Thyroid gland (tissue), 4 donors: Measurements from ENCODE around the gene RNF111. TPM values are rescaled to one million over a fixed set of nuclear protein-coding genes. Genes with fewer than 3 reads are reported as not detected.

ENCODE experiments used
- DNase-seq, 2 donors: peaks; one replicate each; pipeline ENCODE4 v3.0.0-alpha.2; 2019
- H3K27ac ChIP-seq, 3 donors: fragments of 200-600 bp; sonication (generic); 1 replicate in 2 of 3; 2 replicates in 1 of 3; pipeline ENCODE4 v1.5.1; 2016 to 2019; ENCODE audit warnings: mild to moderate bottlenecking in 1 of 3, moderate library complexity in 1 of 3
- H3K27me3 ChIP-seq: fragments of 200-600 bp; sonication (generic); one replicate; pipeline ENCODE4 v1.5.1; 2019
- H3K36me3 ChIP-seq, 2 donors: fragments of 200-600 bp; sonication (generic); one replicate each; pipeline ENCODE4 v1.5.1; 2016 to 2019
- H3K4me1 ChIP-seq, 2 donors: fragments of 200-600 bp; sonication (generic); one replicate each; pipeline ENCODE4 v1.5.1; 2017 to 2019
- H3K4me3 ChIP-seq, 3 donors: fragments of 200-600 bp; sonication (generic); replicated peaks in 1 of 3; 1 replicate in 2 of 3; 2 replicates in 1 of 3; pipeline ENCODE4 v1.5.1; 2016; ENCODE audit warnings: mild to moderate bottlenecking in 1 of 3
- H3K9me3 ChIP-seq: fragments of 200-600 bp; sonication (generic); one replicate; pipeline ENCODE4 v1.5.1; 2017
- CTCF ChIP-seq, 6 experiments: fragments of 200-600 bp in 3 of 6; fragments of 450-650 bp in 3 of 6; sonication (generic) in 3 of 6; IDR thresholded peaks; one replicate each; pipeline ENCODE4 v1.5.1; 2016 to 2019; ENCODE audit warnings: antibody characterized with exemption in 6 of 6, mild to moderate bottlenecking in 2 of 6, inconsistent platforms in 1 of 6, moderate library complexity in 1 of 6
- POLR2A ChIP-seq, 2 donors: fragments of 450-650 bp; IDR thresholded peaks; one replicate each; pipeline ENCODE4 v1.6.1; 2017; ENCODE audit warnings: antibody characterized with exemption in 2 of 2, mild to moderate bottlenecking in 2 of 2, moderate library complexity in 1 of 2
- WGBS, 2 donors: methylation state at CpG; one replicate each; pipeline ENCODE4 v1.1.5; 2017; 5-methylcytosine and 5-hydroxymethylcytosine counted together
- intact Hi-C: fragments of 100-400 bp; cut with DNase I; formaldehyde crosslinking; loops from one replicate; pipeline ENCODE4 v1.15.1; 2023
- total RNA-seq, 4 donors: library from RNA; depleted of rRNA; stranded (reverse); fragments of >200 nt; gene quantifications; one replicate each; pipeline ENCODE4 v1.2.3, GENCODE V29; 2016

RNF111 gene
- total RNA-seq, 4 donors from 2014 or later, result 19.1 to 33.2 (median 27.4) TPM

- H3K4me1 ChIP-seq, result no peaks in the 10 kb centered on the region
- H3K4me3 ChIP-seq, result no peak overlapping the region
- no peak overlapping the region for H3K27ac ChIP-seq
- no peak for DNase-seq
- H3K36me3 ChIP-seq, result no peaks in the 10 kb centered on the region
- no peaks in the 10 kb centered on the region for H3K9me3 ChIP-seq
- H3K27me3 ChIP-seq, result no peaks in the 10 kb centered on the region
- 73 to 79% methylated on average over 2 of the region's 2 CpGs for WGBS, 2 donors
- intact Hi-C loops, result no loop called here
- TF ChIP-seq CTCF (IDR thresholded peaks at IDR 0.05) (no peak), POLR2A (IDR thresholded peaks at IDR 0.05) (no peak)
These were observed 127.6 kb downstream of the RNF111 start for GRCh38 chr15:59115047-59115446.

- H3K9me3 ChIP-seq, result no peaks in the 10 kb centered on the region
- no peak for DNase-seq
- TF ChIP-seq CTCF (IDR thresholded peaks at IDR 0.05) (no peak), POLR2A (IDR thresholded peaks at IDR 0.05) (no peak)
- no peak overlapping the region for H3K27ac ChIP-seq
- no peak overlapping the region for H3K4me3 ChIP-seq
- H3K36me3 ChIP-seq, result no peaks in the 10 kb centered on the region
- no peaks in the 10 kb centered on the region for H3K27me3 ChIP-seq
- H3K4me1 ChIP-seq, result no peaks in the 10 kb centered on the region
- intact Hi-C loops, result no loop called here
- 95 to 96% methylated on average over 1 of the region's 1 CpG for WGBS, 2 donors
These were observed 128.7 kb downstream of the RNF111 start for GRCh38 chr15:59116141-59116540.

GRCh38 chr15:59116771-59117170 is 129.3 kb downstream of the RNF111 start:
- Histone ChIP-seq H3K4me1 (no peaks in the 10 kb centered on the region), H3K9me3 (no peaks in the 10 kb centered on the region), H3K27me3 (no peaks in the 10 kb centered on the region), H3K27ac (no peak overlapping the region), H3K36me3 (no peaks in the 10 kb centered on the region), H3K4me3 (no peak overlapping the region)
- DNase-seq, result no peak
- intact Hi-C loops, result no loop called here
- WGBS, 2 donors, result 96% methylated on average over 6 of the region's 6 CpGs
- TF ChIP-seq POLR2A (IDR thresholded peaks at IDR 0.05), result no peak
- TF ChIP-seq CTCF (IDR thresholded peaks at IDR 0.05), result no peak

- Histone ChIP-seq H3K9me3 (no peaks in the 10 kb centered on the region), H3K4me3 (no peak overlapping the region), H3K36me3 (no peaks in the 10 kb centered on the region), H3K27me3 (no peaks in the 10 kb centered on the region), H3K27ac (no peak overlapping the region), H3K4me1 (no peaks in the 10 kb centered on the region)
- intact Hi-C loops, result no loop called here
- no peak for TF ChIP-seq POLR2A (IDR thresholded peaks at IDR 0.05)
- TF ChIP-seq CTCF (IDR thresholded peaks at IDR 0.05), result no peak
- 70 to 72% methylated on average over 5 of the region's 5 CpGs for WGBS, 2 donors
- DNase-seq, result peak; percentile 41 to 62
These were observed 132.2 kb downstream of the RNF111 start for GRCh38 chr15:59119625-59120024.

- 94 to 97% methylated on average over 5 of the region's 5 CpGs for WGBS, 2 donors
- no peaks in the 10 kb centered on the region for H3K36me3 ChIP-seq
- no peak for DNase-seq
- H3K9me3 ChIP-seq, result no peaks in the 10 kb centered on the region
- no peak overlapping the region for H3K27ac ChIP-seq
- no peaks in the 10 kb centered on the region for H3K4me1 ChIP-seq
- TF ChIP-seq POLR2A (IDR thresholded peaks at IDR 0.05) (no peak), CTCF (IDR thresholded peaks at IDR 0.05) (no peak)
- intact Hi-C loops, result no loop called here
- H3K27me3 ChIP-seq, result no peaks in the 10 kb centered on the region
- no peak overlapping the region for H3K4me3 ChIP-seq
These were observed 133.5 kb downstream of the RNF111 start for GRCh38 chr15:59120937-59121336.
